MM.1S (cell line): ENCODE measurements around the gene CSDE1.

ENCODE experiments used
- DNase-seq: peaks from one replicate; pipeline ENCODE4 v3.0.0-alpha.2; 2015
- H2AFZ ChIP-seq: fragments of 300-600 bp; sonication (generic); 2 replicates; pipeline ENCODE4 v1.6.0; 2016; ENCODE audit warnings: antibody characterized with exemption, low read length
- H3F3A ChIP-seq: fragments of 300-600 bp; sonication (generic); 2 replicates; pipeline ENCODE4 v1.6.1; 2016; ENCODE audit warnings: mild to moderate bottlenecking, antibody characterized with exemption, low read length, moderate library complexity, mixed read lengths; ENCODE audit not compliant: insufficient read depth
- H3K27ac ChIP-seq: fragments of 300-600 bp; sonication (generic); 2 replicates; pipeline ENCODE4 v1.5.1; 2016; ENCODE audit warnings: mild to moderate bottlenecking, low read length
- H3K27me3 ChIP-seq: fragments of 300-600 bp; sonication (generic); replicated peaks from 2 replicates; pipeline ENCODE4 v1.6.0; 2016; ENCODE audit warnings: low read length; ENCODE audit not compliant: insufficient read depth
- H3K36me3 ChIP-seq: fragments of 300-600 bp; sonication (generic); replicated peaks from 2 replicates; pipeline ENCODE4 v1.6.1; 2016; ENCODE audit warnings: mild to moderate bottlenecking, low read length, mixed read lengths; ENCODE audit not compliant: insufficient read depth
- H3K4me1 ChIP-seq: fragments of 300-600 bp; sonication (generic); 2 replicates; pipeline ENCODE4 v1.6.1; 2016; ENCODE audit warnings: low read length, mixed read lengths
- H3K4me2 ChIP-seq: fragments of 300-600 bp; sonication (generic); 2 replicates; pipeline ENCODE4 v1.6.0; 2016; ENCODE audit warnings: low read depth, low read length
- H3K4me3 ChIP-seq: fragments of 300-600 bp; sonication (generic); 2 replicates; pipeline ENCODE4 v1.5.1; 2016; ENCODE audit warnings: low read length, mixed read lengths
- H3K79me2 ChIP-seq: fragments of 300-600 bp; sonication (generic); 2 replicates; pipeline ENCODE4 v1.6.1; 2016; ENCODE audit warnings: mixed run types, low read length, mixed read lengths
- H3K9ac ChIP-seq: fragments of 300-600 bp; sonication (generic); 2 replicates; pipeline ENCODE4 v1.6.1; 2016; ENCODE audit warnings: low read length, mixed read lengths
- H3K9me2 ChIP-seq: fragments of 300-600 bp; sonication (generic); replicated peaks from 2 replicates; pipeline ENCODE4 v1.6.1; 2016; ENCODE audit warnings: mild to moderate bottlenecking, low read length, mixed read lengths; ENCODE audit not compliant: insufficient read depth
- H3K9me3 ChIP-seq: fragments of 300-600 bp; sonication (generic); replicated peaks from 2 replicates; pipeline ENCODE4 v1.6.1; 2016; ENCODE audit warnings: mild to moderate bottlenecking, low read length, mixed read lengths; ENCODE audit not compliant: insufficient read depth
- H4K20me1 ChIP-seq: fragments of 300-600 bp; sonication (generic); 2 replicates; pipeline ENCODE4 v1.6.1; 2016; ENCODE audit warnings: mild to moderate bottlenecking, low read length, moderate library complexity, mixed read lengths; ENCODE audit not compliant: insufficient read depth
- EZH2 ChIP-seq: fragments of 300-600 bp; sonication (generic); optimal IDR thresholded peaks from 2 replicates; pipeline ENCODE3; 2017; ENCODE audit warnings: low read depth, mild to moderate bottlenecking, antibody characterized with exemption, low read length, mixed read lengths
- EZH2phosphoT487 ChIP-seq: fragments of 300-600 bp; sonication (generic); IDR thresholded peaks from 2 replicates; pipeline ENCODE4 v1.6.1; 2018; ENCODE audit warnings: antibody characterized with exemption, low read length
- TF ChIP-seq, protein P1 (sequence below): fragments of 300-600 bp; sonication (generic); IDR thresholded peaks from 2 replicates; pipeline ENCODE4 v1.5.1; 2016; ENCODE audit warnings: antibody characterized with exemption, low read length, mixed read lengths

Gene CSDE1

DNA sequence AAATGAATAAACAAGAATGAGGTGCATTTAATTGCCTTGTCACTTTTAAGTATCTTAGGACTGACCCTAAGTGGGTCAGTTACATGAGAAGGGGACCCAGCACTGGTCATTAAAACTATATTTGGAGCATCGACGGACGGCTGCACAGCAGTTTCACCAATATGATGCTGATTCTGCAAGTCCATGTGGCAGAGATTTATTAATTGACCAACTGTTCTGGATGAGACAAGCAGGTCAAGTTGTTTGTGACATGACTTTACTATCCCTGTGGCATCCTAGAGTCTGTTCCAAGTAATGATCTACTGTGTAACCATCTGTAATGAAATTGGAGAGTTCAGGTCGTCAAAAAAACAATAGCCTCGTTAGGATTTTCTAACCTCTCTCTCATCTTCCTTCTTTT, 71.9 kb downstream of the CSDE1 start:
- TF ChIP-seq EZH2 (no peak), EZH2phosphoT487 (no peak)
- TF ChIP-seq, protein P1, sequence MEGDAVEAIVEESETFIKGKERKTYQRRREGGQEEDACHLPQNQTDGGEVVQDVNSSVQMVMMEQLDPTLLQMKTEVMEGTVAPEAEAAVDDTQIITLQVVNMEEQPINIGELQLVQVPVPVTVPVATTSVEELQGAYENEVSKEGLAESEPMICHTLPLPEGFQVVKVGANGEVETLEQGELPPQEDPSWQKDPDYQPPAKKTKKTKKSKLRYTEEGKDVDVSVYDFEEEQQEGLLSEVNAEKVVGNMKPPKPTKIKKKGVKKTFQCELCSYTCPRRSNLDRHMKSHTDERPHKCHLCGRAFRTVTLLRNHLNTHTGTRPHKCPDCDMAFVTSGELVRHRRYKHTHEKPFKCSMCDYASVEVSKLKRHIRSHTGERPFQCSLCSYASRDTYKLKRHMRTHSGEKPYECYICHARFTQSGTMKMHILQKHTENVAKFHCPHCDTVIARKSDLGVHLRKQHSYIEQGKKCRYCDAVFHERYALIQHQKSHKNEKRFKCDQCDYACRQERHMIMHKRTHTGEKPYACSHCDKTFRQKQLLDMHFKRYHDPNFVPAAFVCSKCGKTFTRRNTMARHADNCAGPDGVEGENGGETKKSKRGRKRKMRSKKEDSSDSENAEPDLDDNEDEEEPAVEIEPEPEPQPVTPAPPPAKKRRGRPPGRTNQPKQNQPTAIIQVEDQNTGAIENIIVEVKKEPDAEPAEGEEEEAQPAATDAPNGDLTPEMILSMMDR: no peak

DNA sequence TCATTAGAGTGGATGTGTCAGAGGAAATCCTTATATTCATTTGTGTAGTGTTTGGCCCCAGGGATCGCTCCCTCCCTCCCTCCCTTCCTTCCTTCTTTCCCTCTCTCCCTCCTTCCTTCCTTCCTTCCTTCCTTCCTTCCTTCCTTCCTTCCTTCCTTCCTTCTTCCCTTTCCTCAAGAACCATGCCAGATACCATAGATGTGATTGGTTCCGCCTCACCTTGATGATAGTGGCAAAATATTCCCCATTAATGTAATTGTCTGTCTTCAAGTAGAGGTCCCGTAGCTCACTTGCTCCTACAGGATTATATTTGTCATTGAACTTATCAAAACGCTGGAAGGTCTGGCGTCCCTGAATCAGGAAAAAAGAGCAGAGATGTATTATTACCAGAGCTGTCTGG, 80.1 kb downstream of the CSDE1 start:
- Histone ChIP-seq H3F3A (no peaks in the 10 kb centered on the region), H4K20me1 (no peaks in the 10 kb centered on the region), H3K4me3 (no peak overlapping the region), H2AFZ (no peak overlapping the region), H3K27ac (no peak overlapping the region), H3K27me3 (no peaks in the 10 kb centered on the region), H3K4me1 (no peaks in the 10 kb centered on the region), H3K36me3 (no peaks in the 10 kb centered on the region), H3K4me2 (no peak overlapping the region), H3K9ac (no peak overlapping the region), H3K9me2 (no peaks in the 10 kb centered on the region), H3K9me3 (no peaks in the 10 kb centered on the region), H3K79me2 (no peaks in the 10 kb centered on the region)
- TF ChIP-seq EZH2: no peak
- no peak for TF ChIP-seq EZH2phosphoT487
- TF ChIP-seq, protein P1: no peak
- no peak for DNase-seq

More for the DNA sequence above, 71.9 kb downstream of the CSDE1 start:
- Histone ChIP-seq H3K4me3 (no peak overlapping the region), H3K9me2 (no peaks in the 10 kb centered on the region), H3F3A (no peaks in the 10 kb centered on the region), H3K4me2 (no peak overlapping the region), H3K9me3 (no peaks in the 10 kb centered on the region), H3K4me1 (peaks cover 7% of the 10 kb centered on the region; the same call in 1 of the 2 replicates), H3K27ac (no peak overlapping the region), H3K36me3 (no peaks in the 10 kb centered on the region), H2AFZ (no peak overlapping the region), H3K79me2 (no peaks in the 10 kb centered on the region), H3K9ac (no peak overlapping the region), H4K20me1 (no peaks in the 10 kb centered on the region), H3K27me3 (no peaks in the 10 kb centered on the region)
- DNase-seq: no peak

DNA sequence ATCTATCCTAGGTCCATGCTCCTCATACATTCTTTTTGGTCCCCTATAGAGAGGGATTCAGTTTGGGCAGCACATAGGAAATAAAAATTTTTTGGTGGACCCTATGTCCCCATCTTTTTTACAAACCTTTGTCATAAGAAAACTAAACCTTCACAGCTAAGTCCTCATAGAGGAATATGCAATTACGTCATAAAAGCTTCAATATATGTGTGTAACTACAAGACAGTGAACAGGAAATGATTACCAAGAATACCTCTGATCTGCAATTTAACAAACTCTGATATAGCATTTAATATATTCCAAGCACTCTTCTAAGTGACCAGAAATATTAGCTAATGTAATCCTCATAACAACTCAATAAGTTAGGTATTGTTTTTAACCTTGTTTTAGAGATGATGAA, 81.7 kb downstream of the CSDE1 start:
- no peaks in the 10 kb centered on the region for H3K79me2 ChIP-seq
- TF ChIP-seq, protein P1: no peak
- TF ChIP-seq EZH2phosphoT487: no peak
- no peak for TF ChIP-seq EZH2
- no peaks in the 10 kb centered on the region for H3K36me3 ChIP-seq
- no peaks in the 10 kb centered on the region for H4K20me1 ChIP-seq
- H2AFZ ChIP-seq: no peak overlapping the region
- no peak overlapping the region for H3K9ac ChIP-seq
- H3K9me3 ChIP-seq: no peaks in the 10 kb centered on the region
- peaks cover 10% of the 10 kb centered on the region for H3K4me1 ChIP-seq
- no peaks in the 10 kb centered on the region for H3K27me3 ChIP-seq
- no peak overlapping the region for H3K4me3 ChIP-seq
- no peak for DNase-seq
- no peak overlapping the region for H3K4me2 ChIP-seq
- peaks cover 8% of the 10 kb centered on the region for H3F3A ChIP-seq
- H3K9me2 ChIP-seq: no peaks in the 10 kb centered on the region
- no peak overlapping the region for H3K27ac ChIP-seq
